GM12878 (cell line): Measurements from ENCODE around the gene CBFA2T3. TPM values are rescaled to one million over a fixed set of nuclear protein-coding genes. Genes with fewer than 3 reads are reported as not detected.

Experiments used
- BACH1 ChIP-seq: fragments of 450-650 bp; IDR thresholded peaks from 2 replicates; pipeline ENCODE4 v1.6.1; 2017; ENCODE audit warnings: mild to moderate bottlenecking, borderline replicate concordance
- BMI1 ChIP-seq: fragments of 450-650 bp; IDR thresholded peaks from 2 replicates; pipeline ENCODE4 v1.6.1; 2016; ENCODE audit warnings: mild to moderate bottlenecking, moderate library complexity, borderline replicate concordance
- CBX3 ChIP-seq: fragments of 200-600 bp; sonication (generic); IDR thresholded peaks from 2 replicates; pipeline ENCODE4 v1.6.1; 2016; ENCODE audit warnings: low read depth, borderline replicate concordance
- EGR1 ChIP-seq, 2 experiments: IDR thresholded peaks; 1 replicate in 1 of 2; 2 replicates in 1 of 2; pipeline ENCODE4 v1.6.1; 2011 to 2012; ENCODE audit warnings: low read depth in 2 of 2, low read length in 2 of 2, borderline replicate concordance in 1 of 2, mild to moderate bottlenecking in 1 of 2, moderate library complexity in 1 of 2
- HDAC2 ChIP-seq: fragments of 200-600 bp; sonication (generic); IDR thresholded peaks from 2 replicates; pipeline ENCODE4 v1.6.1; 2017
- IKZF1 ChIP-seq: fragments of 450-650 bp; conservative IDR thresholded peaks from 2 replicates; pipeline ENCODE4 v1.6.1; 2017; ENCODE audit warnings: antibody characterized with exemption, mild to moderate bottlenecking
- MTA2 ChIP-seq: fragments of 450-650 bp; IDR thresholded peaks from 2 replicates; pipeline ENCODE4 v1.6.1; 2016; ENCODE audit warnings: low read depth, mild to moderate bottlenecking, moderate library complexity
- POLR2AphosphoS2 ChIP-seq: IDR thresholded peaks from 2 replicates; pipeline ENCODE4 v1.6.1; 2011; ENCODE audit warnings: low read depth, mild to moderate bottlenecking, low read length, improper control_type of control experiment, moderate library complexity
- RCOR1 ChIP-seq: conservative IDR thresholded peaks from 2 replicates; pipeline ENCODE4 v1.6.1; 2012; ENCODE audit warnings: low read depth, low read length, improper control_type of control experiment
- RFX5 ChIP-seq: IDR thresholded peaks from 2 replicates; pipeline ENCODE4 v1.6.1; 2011; ENCODE audit warnings: low read depth, low read length, improper control_type of control experiment
- RUNX3 ChIP-seq: IDR thresholded peaks from 2 replicates; pipeline ENCODE4 v1.6.1; 2012; ENCODE audit warnings: low read length, inconsistent platforms
- SMC3 ChIP-seq: IDR thresholded peaks from 2 replicates; pipeline ENCODE4 v1.6.1; 2011; ENCODE audit warnings: low read length, improper control_type of control experiment, borderline replicate concordance
- ZBTB40 ChIP-seq: fragments of 450-650 bp; IDR thresholded peaks from 2 replicates; pipeline ENCODE4 v1.6.1; 2016; ENCODE audit warnings: mild to moderate bottlenecking, moderate library complexity, borderline replicate concordance
- polyA plus RNA-seq, 11 experiments: library from polyadenylated mRNA; depleted of rRNA in 4 of 11; unstranded in 6 of 11; stranded (reverse) in 5 of 11; fragments of >200 nt; fragmentation: Nextera tagmentation in 4 of 11; fragmentation: Illumina TruSeq in 1 of 11; extraction: Ambion mirVana in 4 of 11; extraction: Trizol in 1 of 11; gene quantifications; 1 replicate in 1 of 11; 2 replicates in 10 of 11; pipeline versions ENCODE4 v1.2.1 to v1.2.3, GENCODE V29; 2011 to 2016; ENCODE audit warnings: inconsistent platforms in 2 of 11, missing spikeins in 2 of 11, low read depth in 1 of 11
- total RNA-seq, 4 experiments: library from RNA; depleted of rRNA in 3 of 4; stranded (reverse); fragments of >200 nt in 3 of 4; fragmentation: Illumina TruSeq in 1 of 4; extraction: Trizol in 1 of 4; gene quantifications; 2 replicates each; pipeline versions ENCODE4 v1.2.1 to v1.2.3, GENCODE V29; 2013 to 2021
- TF ChIP-seq, protein P1 (sequence below): IDR thresholded peaks from 2 replicates; pipeline ENCODE4 v1.6.1; 2012; ENCODE audit warnings: improper control_type of control experiment, low read depth, low read length; ENCODE audit not compliant: insufficient replicate concordance
- TF ChIP-seq, protein P2 (sequence below): fragments of 450-650 bp; formaldehyde crosslinking; IDR thresholded peaks from 2 replicates; pipeline ENCODE4 v1.4.0; 2022; ENCODE audit warnings: mild to moderate bottlenecking, moderate library complexity
- TF ChIP-seq, protein P3 (sequence below): fragments of 450-650 bp; IDR thresholded peaks from 2 replicates; pipeline ENCODE4 v1.6.1; 2017; ENCODE audit warnings: mild to moderate bottlenecking

CBFA2T3 gene
- total and polyA plus RNA-seq, 10 of the 15 experiments (the other 5 are each of a cell fraction or from before 2014, with no cell fraction given) = 0.69 to 42.6 (median 4.5) TPM

DNA sequence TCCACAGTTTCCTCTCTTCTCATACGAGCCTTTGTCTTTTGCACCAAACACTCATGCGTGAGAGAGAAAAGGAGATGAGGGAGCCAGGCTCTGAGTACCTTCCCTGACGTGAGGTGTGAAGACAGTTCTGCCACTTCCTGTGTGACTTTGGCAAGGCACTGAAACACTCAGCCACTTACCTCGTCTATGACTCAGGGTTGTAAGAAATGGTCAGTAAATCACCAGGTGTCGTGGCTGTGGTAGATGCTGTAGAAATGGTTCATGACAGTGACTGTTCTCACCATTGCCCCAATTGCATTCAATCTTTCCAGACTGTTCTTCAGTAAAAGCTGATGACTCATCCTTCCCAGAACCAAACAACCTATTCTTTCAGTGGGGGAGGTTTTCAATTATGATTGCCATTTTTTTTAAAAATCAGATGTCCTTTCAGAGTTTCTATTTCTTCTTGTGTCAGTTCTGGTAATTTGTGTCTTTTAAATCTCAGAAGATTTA is 49.2 kb upstream of the CBFA2T3 start (continued):
- no peak for TF ChIP-seq RCOR1
- TF ChIP-seq MTA2 = peak; percentile 89
- TF ChIP-seq RFX5 = no peak
- TF ChIP-seq, protein P1, sequence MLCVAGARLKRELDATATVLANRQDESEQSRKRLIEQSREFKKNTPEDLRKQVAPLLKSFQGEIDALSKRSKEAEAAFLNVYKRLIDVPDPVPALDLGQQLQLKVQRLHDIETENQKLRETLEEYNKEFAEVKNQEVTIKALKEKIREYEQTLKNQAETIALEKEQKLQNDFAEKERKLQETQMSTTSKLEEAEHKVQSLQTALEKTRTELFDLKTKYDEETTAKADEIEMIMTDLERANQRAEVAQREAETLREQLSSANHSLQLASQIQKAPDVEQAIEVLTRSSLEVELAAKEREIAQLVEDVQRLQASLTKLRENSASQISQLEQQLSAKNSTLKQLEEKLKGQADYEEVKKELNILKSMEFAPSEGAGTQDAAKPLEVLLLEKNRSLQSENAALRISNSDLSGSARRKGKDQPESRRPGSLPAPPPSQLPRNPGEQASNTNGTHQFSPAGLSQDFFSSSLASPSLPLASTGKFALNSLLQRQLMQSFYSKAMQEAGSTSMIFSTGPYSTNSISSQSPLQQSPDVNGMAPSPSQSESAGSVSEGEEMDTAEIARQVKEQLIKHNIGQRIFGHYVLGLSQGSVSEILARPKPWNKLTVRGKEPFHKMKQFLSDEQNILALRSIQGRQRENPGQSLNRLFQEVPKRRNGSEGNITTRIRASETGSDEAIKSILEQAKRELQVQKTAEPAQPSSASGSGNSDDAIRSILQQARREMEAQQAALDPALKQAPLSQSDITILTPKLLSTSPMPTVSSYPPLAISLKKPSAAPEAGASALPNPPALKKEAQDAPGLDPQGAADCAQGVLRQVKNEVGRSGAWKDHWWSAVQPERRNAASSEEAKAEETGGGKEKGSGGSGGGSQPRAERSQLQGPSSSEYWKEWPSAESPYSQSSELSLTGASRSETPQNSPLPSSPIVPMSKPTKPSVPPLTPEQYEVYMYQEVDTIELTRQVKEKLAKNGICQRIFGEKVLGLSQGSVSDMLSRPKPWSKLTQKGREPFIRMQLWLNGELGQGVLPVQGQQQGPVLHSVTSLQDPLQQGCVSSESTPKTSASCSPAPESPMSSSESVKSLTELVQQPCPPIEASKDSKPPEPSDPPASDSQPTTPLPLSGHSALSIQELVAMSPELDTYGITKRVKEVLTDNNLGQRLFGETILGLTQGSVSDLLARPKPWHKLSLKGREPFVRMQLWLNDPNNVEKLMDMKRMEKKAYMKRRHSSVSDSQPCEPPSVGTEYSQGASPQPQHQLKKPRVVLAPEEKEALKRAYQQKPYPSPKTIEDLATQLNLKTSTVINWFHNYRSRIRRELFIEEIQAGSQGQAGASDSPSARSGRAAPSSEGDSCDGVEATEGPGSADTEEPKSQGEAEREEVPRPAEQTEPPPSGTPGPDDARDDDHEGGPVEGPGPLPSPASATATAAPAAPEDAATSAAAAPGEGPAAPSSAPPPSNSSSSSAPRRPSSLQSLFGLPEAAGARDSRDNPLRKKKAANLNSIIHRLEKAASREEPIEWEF = no peak
- TF ChIP-seq CBX3 = no peak
- TF ChIP-seq, protein P2, sequence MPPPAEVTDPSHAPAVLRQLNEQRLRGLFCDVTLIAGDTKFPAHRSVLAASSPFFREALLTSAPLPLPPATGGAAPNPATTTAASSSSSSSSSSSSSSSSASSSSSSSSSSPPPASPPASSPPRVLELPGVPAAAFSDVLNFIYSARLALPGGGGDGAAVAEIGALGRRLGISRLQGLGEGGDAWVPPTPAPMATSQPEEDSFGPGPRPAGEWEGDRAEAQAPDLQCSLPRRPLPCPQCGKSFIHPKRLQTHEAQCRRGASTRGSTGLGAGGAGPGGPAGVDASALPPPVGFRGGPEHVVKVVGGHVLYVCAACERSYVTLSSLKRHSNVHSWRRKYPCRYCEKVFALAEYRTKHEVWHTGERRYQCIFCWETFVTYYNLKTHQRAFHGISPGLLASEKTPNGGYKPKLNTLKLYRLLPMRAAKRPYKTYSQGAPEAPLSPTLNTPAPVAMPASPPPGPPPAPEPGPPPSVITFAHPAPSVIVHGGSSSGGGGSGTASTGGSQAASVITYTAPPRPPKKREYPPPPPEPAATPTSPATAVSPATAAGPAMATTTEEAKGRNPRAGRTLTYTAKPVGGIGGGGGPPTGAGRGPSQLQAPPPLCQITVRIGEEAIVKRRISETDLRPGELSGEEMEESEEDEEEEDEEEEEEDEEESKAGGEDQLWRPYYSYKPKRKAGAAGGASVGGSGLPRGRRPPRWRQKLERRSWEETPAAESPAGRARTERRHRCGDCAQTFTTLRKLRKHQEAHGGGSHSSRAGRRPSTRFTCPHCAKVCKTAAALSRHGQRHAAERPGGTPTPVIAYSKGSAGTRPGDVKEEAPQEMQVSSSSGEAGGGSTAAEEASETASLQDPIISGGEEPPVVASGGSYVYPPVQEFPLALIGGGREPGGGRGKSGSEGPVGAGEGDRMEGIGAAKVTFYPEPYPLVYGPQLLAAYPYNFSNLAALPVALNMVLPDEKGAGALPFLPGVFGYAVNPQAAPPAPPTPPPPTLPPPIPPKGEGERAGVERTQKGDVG = no peak
- peak; percentile 50; the same call in 1 of the 2 replicates for TF ChIP-seq BMI1
- peak; percentile 82 for TF ChIP-seq IKZF1
- TF ChIP-seq, protein P3, sequence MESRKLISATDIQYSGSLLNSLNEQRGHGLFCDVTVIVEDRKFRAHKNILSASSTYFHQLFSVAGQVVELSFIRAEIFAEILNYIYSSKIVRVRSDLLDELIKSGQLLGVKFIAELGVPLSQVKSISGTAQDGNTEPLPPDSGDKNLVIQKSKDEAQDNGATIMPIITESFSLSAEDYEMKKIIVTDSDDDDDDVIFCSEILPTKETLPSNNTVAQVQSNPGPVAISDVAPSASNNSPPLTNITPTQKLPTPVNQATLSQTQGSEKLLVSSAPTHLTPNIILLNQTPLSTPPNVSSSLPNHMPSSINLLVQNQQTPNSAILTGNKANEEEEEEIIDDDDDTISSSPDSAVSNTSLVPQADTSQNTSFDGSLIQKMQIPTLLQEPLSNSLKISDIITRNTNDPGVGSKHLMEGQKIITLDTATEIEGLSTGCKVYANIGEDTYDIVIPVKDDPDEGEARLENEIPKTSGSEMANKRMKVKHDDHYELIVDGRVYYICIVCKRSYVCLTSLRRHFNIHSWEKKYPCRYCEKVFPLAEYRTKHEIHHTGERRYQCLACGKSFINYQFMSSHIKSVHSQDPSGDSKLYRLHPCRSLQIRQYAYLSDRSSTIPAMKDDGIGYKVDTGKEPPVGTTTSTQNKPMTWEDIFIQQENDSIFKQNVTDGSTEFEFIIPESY = no peak
- peak; percentile 52 for TF ChIP-seq RUNX3
- TF ChIP-seq SMC3 = no peak
- TF ChIP-seq ZBTB40 = no peak
- no peak for TF ChIP-seq POLR2AphosphoS2
- peak; percentile 99 for TF ChIP-seq BACH1
- TF ChIP-seq EGR1 (IDR thresholded peaks at IDR 0.05; ENCODE audit: borderline replicate concordance in 1 of 2, low read depth in 2 of 2, low read length in 2 of 2) = no peak
- no peak for TF ChIP-seq HDAC2
